Type B pancreatic cell (in vitro differentiated cells): ENCODE measurements around the gene LMX1B. TPM values are rescaled to one million over a fixed set of nuclear protein-coding genes. Genes with fewer than 3 reads are reported as not detected.

Source experiments
- DNase-seq: peaks from one replicate; pipeline ENCODE4 v3.0.0; 2021; ENCODE audit warnings: mixed read lengths; ENCODE audit not compliant: unreplicated experiment; ENCODE audit errors: extremely low spot score
- H3K27ac Mint-ChIP-seq: 2 replicates; pipeline ENCODE4 v1.8.0; 2021; ENCODE audit warnings: mild to moderate bottlenecking, mixed read lengths
- H3K27me3 Mint-ChIP-seq: 2 replicates; pipeline ENCODE4 v1.8.0; 2021; ENCODE audit warnings: mixed read lengths
- H3K36me3 Mint-ChIP-seq: 2 replicates; pipeline ENCODE4 v1.8.0; 2021; ENCODE audit warnings: mixed read lengths
- H3K4me1 Mint-ChIP-seq: one replicate; pipeline ENCODE4 v1.8.0; 2021; ENCODE audit warnings: mixed read lengths; ENCODE audit not compliant: unreplicated experiment
- H3K4me3 Mint-ChIP-seq: 2 replicates; pipeline ENCODE4 v1.8.0; 2021; ENCODE audit warnings: mild to moderate bottlenecking, mixed read lengths
- H3K9me3 Mint-ChIP-seq: 2 replicates; pipeline ENCODE4 v1.8.0; 2021; ENCODE audit warnings: mixed read lengths
- CTCF ChIP-seq: fragments of 200-600 bp; sonication (generic); conservative IDR thresholded peaks from 2 replicates; pipeline ENCODE4 v1.5.0; 2021; ENCODE audit warnings: antibody characterized with exemption, mild to moderate bottlenecking
- total RNA-seq: library from RNA; stranded (reverse); gene quantifications from 2 replicates; pipeline ENCODE4 v1.2.1, GENCODE V29; 2021; ENCODE audit warnings: low replicate concordance

LMX1B gene
- total RNA-seq, 1 donor from 2014 or later, result 13.6 TPM

GRCh38 chr9:126697330-126697729, 83.6 kb downstream of the LMX1B start:
- H3K4me1 Mint-ChIP-seq, result peaks cover 15% of the 10 kb centered on the region
- H3K27ac Mint-ChIP-seq, result no peak overlapping the region
- H3K27me3 Mint-ChIP-seq, result peaks cover 15% of the 10 kb centered on the region
- no peaks in the 10 kb centered on the region for H3K9me3 Mint-ChIP-seq
- no peaks in the 10 kb centered on the region for H3K36me3 Mint-ChIP-seq
- no peak overlapping the region for H3K4me3 Mint-ChIP-seq
- no peak for DNase-seq
- TF ChIP-seq CTCF, result no peak

- H3K4me3 Mint-ChIP-seq, result no peak overlapping the region
- H3K27ac Mint-ChIP-seq, result no peak overlapping the region
- no peaks in the 10 kb centered on the region for H3K36me3 Mint-ChIP-seq
- peaks cover 17% of the 10 kb centered on the region for H3K27me3 Mint-ChIP-seq
- no peak for DNase-seq
- TF ChIP-seq CTCF, result no peak
- H3K4me1 Mint-ChIP-seq, result peaks cover 18% of the 10 kb centered on the region
- no peaks in the 10 kb centered on the region for H3K9me3 Mint-ChIP-seq
Observed at GRCh38 chr9:126698251-126698650, 84.5 kb downstream of the LMX1B start.

- no peaks in the 10 kb centered on the region for H3K9me3 Mint-ChIP-seq
- no peak for DNase-seq
- H3K27me3 Mint-ChIP-seq, result peaks cover 17% of the 10 kb centered on the region
- no peak overlapping the region for H3K4me3 Mint-ChIP-seq
- H3K27ac Mint-ChIP-seq, result no peak overlapping the region
- peaks cover 18% of the 10 kb centered on the region for H3K4me1 Mint-ChIP-seq
- TF ChIP-seq CTCF, result no peak
- H3K36me3 Mint-ChIP-seq, result no peaks in the 10 kb centered on the region
Observed at GRCh38 chr9:126698756-126699155, 85.0 kb downstream of the LMX1B start.

- no peak for DNase-seq
- Mint-ChIP-seq H3K36me3 (no peaks in the 10 kb centered on the region), H3K27me3 (peaks cover 20% of the 10 kb centered on the region), H3K9me3 (no peaks in the 10 kb centered on the region), H3K4me3 (no peak overlapping the region), H3K4me1 (peaks cover 21% of the 10 kb centered on the region), H3K27ac (no peak overlapping the region)
- TF ChIP-seq CTCF, result no peak
Observed at GRCh38 chr9:126699401-126699881, 85.7 kb downstream of the LMX1B start.

- Mint-ChIP-seq H3K36me3 (no peaks in the 10 kb centered on the region), H3K9me3 (no peaks in the 10 kb centered on the region), H3K4me1 (peaks cover 30% of the 10 kb centered on the region), H3K27ac (no peak overlapping the region), H3K4me3 (no peak overlapping the region), H3K27me3 (peaks cover 27% of the 10 kb centered on the region)
- DNase-seq, result no peak
- no peak for TF ChIP-seq CTCF
Observed at GRCh38 chr9:126700296-126700695, 86.6 kb downstream of the LMX1B start.
